ENCODE measurements around the gene HMMR.
"Not testable (repeated sequence)": the region's sequence is repeated elsewhere in the genome, so short reads cannot be mapped to it uniquely, and the experiment has no call there.

HMMR gene

DNA sequence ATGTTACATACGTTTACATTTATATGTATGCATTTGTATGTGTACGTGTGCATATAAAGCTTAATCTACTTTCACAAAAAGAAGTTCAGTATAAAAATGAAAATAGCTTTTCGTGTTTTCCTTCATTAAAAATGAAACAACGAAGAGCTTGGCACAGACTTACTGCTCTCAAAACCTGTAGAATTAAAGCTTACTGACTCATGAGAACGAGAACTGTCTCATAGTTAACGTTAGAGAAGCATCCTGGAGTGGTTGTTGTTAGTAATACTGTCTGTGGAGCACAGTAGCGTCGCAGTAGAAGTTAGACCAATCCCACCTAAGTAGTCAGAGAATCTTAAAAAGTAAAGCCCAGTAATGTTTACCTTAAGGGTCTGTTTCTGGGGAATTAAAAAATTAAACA lies 46.3 kb downstream of the HMMR start:
- no peak for DNase-seq

GRCh38 chr5:163508753-163509152 lies 48.3 kb downstream of the HMMR start:
- no peak for DNase-seq

GRCh38 chr5:163509291-163509951 lies 49.0 kb downstream of the HMMR start:
- DNase-seq = no peak

- no peak for DNase-seq
Observed at GRCh38 chr5:163512526-163512925, 52.1 kb downstream of the HMMR start.

DNA sequence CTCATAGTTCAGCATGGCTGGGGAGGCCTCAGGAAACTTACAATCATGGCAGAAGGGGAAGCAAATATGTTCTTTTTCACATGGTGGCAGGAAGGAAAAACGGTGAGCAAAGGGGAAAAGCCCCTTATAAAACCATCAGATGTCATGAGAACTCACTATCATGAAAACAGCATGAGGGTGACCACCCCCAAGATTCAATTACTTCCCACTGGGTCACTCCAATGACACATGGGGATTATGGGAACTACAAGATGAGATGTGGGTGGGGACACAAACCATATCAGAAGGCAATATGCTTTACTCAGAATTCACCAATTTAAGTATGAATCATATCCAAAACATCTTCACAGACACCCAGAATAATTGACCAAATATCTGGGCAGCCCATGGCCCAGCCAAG lies 64.7 kb downstream of the HMMR start:
- no peak for DNase-seq

DNA sequence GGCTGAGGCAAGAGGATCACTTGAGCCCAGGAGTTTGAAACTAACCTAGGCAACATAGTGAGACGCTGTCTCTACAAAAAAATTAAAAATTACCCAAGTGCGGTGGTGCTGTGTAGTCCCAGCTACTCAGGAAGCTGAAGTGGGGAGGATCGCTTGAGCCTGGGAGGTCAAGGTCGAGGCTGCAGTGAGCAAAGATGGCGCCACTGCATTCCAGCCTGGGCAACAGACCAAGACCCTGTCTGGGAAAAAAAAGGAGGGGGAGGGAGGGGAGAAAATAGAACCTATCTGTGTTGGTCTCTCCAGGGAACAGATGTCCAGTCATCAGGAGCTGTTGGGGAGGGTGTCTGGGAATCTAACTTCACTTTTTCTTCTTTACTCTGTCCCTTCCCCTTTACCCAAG lies 69.3 kb downstream of the HMMR start:
- no peak for DNase-seq

GRCh38 chr5:163531272-163531671 lies 70.8 kb downstream of the HMMR start:
- no peak for DNase-seq

GRCh38 chr5:163532171-163533084 lies 72.0 kb downstream of the HMMR start:
- DNase-seq = no peak

DNA sequence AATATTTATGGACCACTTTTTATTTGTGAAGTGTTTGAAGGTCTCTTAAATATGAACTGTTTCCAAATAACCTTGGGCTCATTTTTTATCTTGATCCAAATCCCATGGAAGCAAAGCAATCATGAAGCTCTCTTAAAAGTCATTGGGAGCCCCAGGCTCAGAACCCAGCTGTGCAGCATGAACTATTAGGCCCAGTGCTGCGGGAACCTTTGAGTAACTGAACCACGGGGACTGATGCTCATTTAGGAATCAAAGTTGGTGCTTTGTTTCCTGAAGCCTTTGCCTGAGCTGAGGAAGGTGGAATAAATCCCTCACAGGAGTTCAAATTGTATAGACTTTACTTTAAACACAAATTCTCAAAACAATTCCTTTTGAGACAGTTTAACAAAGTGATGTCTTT lies 72.8 kb downstream of the HMMR start:
- DNase-seq = no peak

DNA sequence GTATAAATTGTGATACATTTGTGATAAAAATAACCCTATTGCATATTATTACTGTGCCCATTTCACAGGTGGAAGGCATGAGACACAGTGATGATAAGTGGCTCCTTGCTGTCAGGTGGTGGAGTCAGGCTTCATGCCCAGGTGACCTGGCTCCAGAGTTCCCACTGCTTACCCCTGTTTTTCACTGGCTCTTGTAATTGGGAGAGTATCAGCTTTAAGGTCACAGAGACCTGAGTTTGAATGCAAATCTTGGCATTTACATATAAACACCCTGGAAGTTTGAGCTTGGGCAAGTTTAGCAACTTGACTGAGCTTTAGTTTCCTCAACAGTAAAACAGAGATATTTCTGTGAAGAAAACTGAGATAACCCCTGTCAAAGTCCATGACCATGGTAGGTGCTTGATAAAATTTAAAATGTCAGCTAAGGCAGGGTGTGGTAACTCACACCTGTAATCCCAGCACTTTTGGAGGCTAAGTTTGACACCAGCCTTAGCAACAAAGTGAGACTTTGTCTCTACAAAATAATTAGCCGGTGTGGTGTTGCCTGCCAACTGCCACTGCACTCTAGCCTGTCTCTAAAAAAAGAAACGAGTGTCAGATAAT lies 74.2 kb downstream of the HMMR start:
- no peak for DNase-seq

- DNase-seq = no peak
Observed at GRCh38 chr5:163535290-163535689, 74.9 kb downstream of the HMMR start.

- DNase-seq = not testable (repeated sequence)
Observed at GRCh38 chr5:163536442-163536841, 76.0 kb downstream of the HMMR start.

DNA sequence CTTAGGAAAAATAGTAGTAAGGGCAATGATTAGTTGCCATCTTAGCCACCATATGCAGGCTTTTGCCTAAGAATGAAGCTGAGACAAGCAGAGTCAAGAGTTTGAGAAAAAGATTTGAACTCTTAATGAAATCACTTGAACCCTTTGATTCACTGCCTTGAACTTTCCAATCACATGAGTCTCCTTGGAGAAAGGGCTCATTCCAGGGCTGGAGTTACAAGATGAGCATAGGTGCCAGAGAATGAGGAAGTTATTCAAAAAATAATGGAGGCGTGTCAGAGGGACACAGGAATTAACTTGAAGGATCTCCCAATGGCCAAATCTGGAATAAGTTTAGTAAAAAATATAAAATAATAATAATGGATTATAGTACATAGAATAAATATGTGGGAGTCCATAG lies 80.3 kb downstream of the HMMR start:
- no peak for DNase-seq
